ENCODE results near the gene CHD6.

CHD6 gene

GRCh38 chr20:41623625-41624375 lies 5.6 kb upstream of the CHD6 start:
- 67 to 82% methylated on average over 2 of the region's 2 CpGs for WGBS, 2 experiments
- Histone ChIP-seq H3K27ac (ENCODE audit: insufficient read depth, low read depth, low read length, poor library complexity, severe bottlenecking) (no peak overlapping the region), H3K4me1 (ENCODE audit: control insufficient read depth, insufficient read depth, low read length) (no peaks in the 10 kb centered on the region), H3K27me3 (ENCODE audit: control insufficient read depth, insufficient read depth, low read length, poor library complexity, severe bottlenecking) (no peaks in the 10 kb centered on the region), H3K4me3 (ENCODE audit: insufficient read depth, low read depth, low read length) (no peak overlapping the region), H3K9me3 (ENCODE audit: control insufficient read depth, low read length) (no peaks in the 10 kb centered on the region), H3K36me3 (ENCODE audit: control insufficient read depth, insufficient read depth, low read length) (no peaks in the 10 kb centered on the region)

GRCh38 chr20:41622584-41622983 lies 4.4 kb upstream of the CHD6 start:
- H3K36me3 ChIP-seq (ENCODE audit: control insufficient read depth, insufficient read depth, low read length), result no peaks in the 10 kb centered on the region
- H3K4me1 ChIP-seq (ENCODE audit: control insufficient read depth, insufficient read depth, low read length), result no peaks in the 10 kb centered on the region
- H3K4me3 ChIP-seq (ENCODE audit: insufficient read depth, low read depth, low read length), result no peak overlapping the region
- no peaks in the 10 kb centered on the region for H3K9me3 ChIP-seq (ENCODE audit: control insufficient read depth, low read length)
- no peak overlapping the region for H3K27ac ChIP-seq (ENCODE audit: insufficient read depth, low read depth, low read length, poor library complexity, severe bottlenecking)
- H3K27me3 ChIP-seq (ENCODE audit: control insufficient read depth, insufficient read depth, low read length, poor library complexity, severe bottlenecking), result no peaks in the 10 kb centered on the region

- Histone ChIP-seq H3K27me3 (ENCODE audit: control insufficient read depth, insufficient read depth, low read length, poor library complexity, severe bottlenecking) (no peaks in the 10 kb centered on the region), H3K4me3 (ENCODE audit: insufficient read depth, low read depth, low read length) (no peak overlapping the region), H3K27ac (ENCODE audit: insufficient read depth, low read depth, low read length, poor library complexity, severe bottlenecking) (no peak overlapping the region), H3K4me1 (ENCODE audit: control insufficient read depth, insufficient read depth, low read length) (no peaks in the 10 kb centered on the region), H3K9me3 (ENCODE audit: control insufficient read depth, low read length) (no peaks in the 10 kb centered on the region), H3K36me3 (ENCODE audit: control insufficient read depth, insufficient read depth, low read length) (no peaks in the 10 kb centered on the region)
- WGBS, 2 experiments, result 89 to 95% methylated on average over 2 of the region's 2 CpGs
These were observed 3.8 kb upstream of the CHD6 start for GRCh38 chr20:41621971-41622370.

GRCh38 chr20:41621421-41621820 lies 3.2 kb upstream of the CHD6 start:
- peaks cover 4% of the 10 kb centered on the region for H3K4me1 ChIP-seq (ENCODE audit: control insufficient read depth, insufficient read depth, low read length)
- no peak overlapping the region for H3K27ac ChIP-seq (ENCODE audit: insufficient read depth, low read depth, low read length, poor library complexity, severe bottlenecking)
- H3K4me3 ChIP-seq (ENCODE audit: insufficient read depth, low read depth, low read length), result no peak overlapping the region
- H3K27me3 ChIP-seq (ENCODE audit: control insufficient read depth, insufficient read depth, low read length, poor library complexity, severe bottlenecking), result no peaks in the 10 kb centered on the region
- no peaks in the 10 kb centered on the region for H3K9me3 ChIP-seq (ENCODE audit: control insufficient read depth, low read length)
- WGBS, 2 experiments, result 93 to 97% methylated on average over 1 of the region's 1 CpG
- H3K36me3 ChIP-seq (ENCODE audit: control insufficient read depth, insufficient read depth, low read length), result no peaks in the 10 kb centered on the region

- no peak overlapping the region for H3K27ac ChIP-seq (ENCODE audit: insufficient read depth, low read depth, low read length, poor library complexity, severe bottlenecking)
- no peaks in the 10 kb centered on the region for H3K9me3 ChIP-seq (ENCODE audit: control insufficient read depth, low read length)
- H3K4me3 ChIP-seq (ENCODE audit: insufficient read depth, low read depth, low read length), result peak overlapping the region; percentile 80
- WGBS, 2 experiments, result 48 to 54% methylated on average over 5 of the region's 5 CpGs
- no peaks in the 10 kb centered on the region for H3K36me3 ChIP-seq (ENCODE audit: control insufficient read depth, insufficient read depth, low read length)
- peaks cover 7% of the 10 kb centered on the region for H3K4me1 ChIP-seq (ENCODE audit: control insufficient read depth, insufficient read depth, low read length)
- H3K27me3 ChIP-seq (ENCODE audit: control insufficient read depth, insufficient read depth, low read length, poor library complexity, severe bottlenecking), result no peaks in the 10 kb centered on the region
These were observed 1.4 kb upstream of the CHD6 start for GRCh38 chr20:41619360-41620100.

- H3K9me3 ChIP-seq (ENCODE audit: control insufficient read depth, low read length), result no peaks in the 10 kb centered on the region
- WGBS, 2 experiments, result 4 to 5% methylated on average over 30 of the region's 30 CpGs
- H3K27me3 ChIP-seq (ENCODE audit: control insufficient read depth, insufficient read depth, low read length, poor library complexity, severe bottlenecking), result no peaks in the 10 kb centered on the region
- H3K27ac ChIP-seq (ENCODE audit: insufficient read depth, low read depth, low read length, poor library complexity, severe bottlenecking), result no peak overlapping the region
- H3K4me3 ChIP-seq (ENCODE audit: insufficient read depth, low read depth, low read length), result peak overlapping the region; percentile 80
- H3K36me3 ChIP-seq (ENCODE audit: control insufficient read depth, insufficient read depth, low read length), result no peaks in the 10 kb centered on the region
- peaks cover 7% of the 10 kb centered on the region for H3K4me1 ChIP-seq (ENCODE audit: control insufficient read depth, insufficient read depth, low read length)
These were observed 682 bp upstream of the CHD6 start for GRCh38 chr20:41618807-41619311.

- 4 to 5% methylated on average over 35 of the region's 35 CpGs for WGBS, 2 experiments
- Histone ChIP-seq H3K4me1 (ENCODE audit: control insufficient read depth, insufficient read depth, low read length) (peaks cover 13% of the 10 kb centered on the region), H3K36me3 (ENCODE audit: control insufficient read depth, insufficient read depth, low read length) (no peaks in the 10 kb centered on the region), H3K27me3 (ENCODE audit: control insufficient read depth, insufficient read depth, low read length, poor library complexity, severe bottlenecking) (no peaks in the 10 kb centered on the region), H3K27ac (ENCODE audit: insufficient read depth, low read depth, low read length, poor library complexity, severe bottlenecking) (no peak overlapping the region), H3K9me3 (ENCODE audit: control insufficient read depth, low read length) (no peaks in the 10 kb centered on the region), H3K4me3 (ENCODE audit: insufficient read depth, low read depth, low read length) (peak overlapping the region; percentile 80)
These were observed 897 bp downstream of the CHD6 start for GRCh38 chr20:41617059-41617901.

- Histone ChIP-seq H3K9me3 (ENCODE audit: control insufficient read depth, low read length) (no peaks in the 10 kb centered on the region), H3K36me3 (ENCODE audit: control insufficient read depth, insufficient read depth, low read length) (no peaks in the 10 kb centered on the region), H3K4me3 (ENCODE audit: insufficient read depth, low read depth, low read length) (no peak overlapping the region), H3K27me3 (ENCODE audit: control insufficient read depth, insufficient read depth, low read length, poor library complexity, severe bottlenecking) (no peaks in the 10 kb centered on the region), H3K4me1 (ENCODE audit: control insufficient read depth, insufficient read depth, low read length) (peaks cover 13% of the 10 kb centered on the region), H3K27ac (ENCODE audit: insufficient read depth, low read depth, low read length, poor library complexity, severe bottlenecking) (no peak overlapping the region)
- 92 to 97% methylated on average over 4 of the region's 4 CpGs for WGBS, 2 experiments
These were observed 1.9 kb downstream of the CHD6 start for GRCh38 chr20:41616228-41616627.

- 77 to 89% methylated on average over 2 to 3 of the region's 3 CpGs for WGBS, 2 experiments
- no peak overlapping the region for H3K27ac ChIP-seq (ENCODE audit: insufficient read depth, low read depth, low read length, poor library complexity, severe bottlenecking)
- no peak overlapping the region for H3K4me3 ChIP-seq (ENCODE audit: insufficient read depth, low read depth, low read length)
- H3K36me3 ChIP-seq (ENCODE audit: control insufficient read depth, insufficient read depth, low read length), result no peaks in the 10 kb centered on the region
- H3K27me3 ChIP-seq (ENCODE audit: control insufficient read depth, insufficient read depth, low read length, poor library complexity, severe bottlenecking), result no peaks in the 10 kb centered on the region
- peaks cover 13% of the 10 kb centered on the region for H3K4me1 ChIP-seq (ENCODE audit: control insufficient read depth, insufficient read depth, low read length)
- H3K9me3 ChIP-seq (ENCODE audit: control insufficient read depth, low read length), result no peaks in the 10 kb centered on the region
These were observed 2.5 kb downstream of the CHD6 start for GRCh38 chr20:41615676-41616075.

GRCh38 chr20:41615110-41615509 lies 3.1 kb downstream of the CHD6 start:
- Histone ChIP-seq H3K27ac (ENCODE audit: insufficient read depth, low read depth, low read length, poor library complexity, severe bottlenecking) (no peak overlapping the region), H3K4me1 (ENCODE audit: control insufficient read depth, insufficient read depth, low read length) (peaks cover 13% of the 10 kb centered on the region), H3K27me3 (ENCODE audit: control insufficient read depth, insufficient read depth, low read length, poor library complexity, severe bottlenecking) (no peaks in the 10 kb centered on the region), H3K4me3 (ENCODE audit: insufficient read depth, low read depth, low read length) (no peak overlapping the region), H3K36me3 (ENCODE audit: control insufficient read depth, insufficient read depth, low read length) (no peaks in the 10 kb centered on the region), H3K9me3 (ENCODE audit: control insufficient read depth, low read length) (no peaks in the 10 kb centered on the region)
- WGBS, 2 experiments, result 73 to 85% methylated on average over 1 of the region's 1 CpG
